Measurements from ENCODE around the gene ACOT9.
A peak's percentile ranks its signal among the peaks of the same experiment; 100 is the strongest.

Gene ACOT9

GRCh38 chrX:23742697-23743622 lies at the start of gene ACOT9:
Gene ACOT9, minus strand, starts transcription at chrX:23743276. Its CDS starts 132 bp downstream, at chrX:23743144.
- peak within 1 kb of the TSS; percentile 88 for H3K27ac ChIP-seq (ENCODE audit: low read depth, low read length)
- H3K9ac ChIP-seq (ENCODE audit: low read length): peak within 1 kb of the TSS; percentile 78
- H3K4me1 ChIP-seq (ENCODE audit: insufficient read depth, low read length): peaks cover 8% of the 10 kb centered on the region
- peaks cover 0 to 7% of the 10 kb centered on the region in 2 donors for H3K27me3 ChIP-seq (ENCODE audit: control insufficient read depth in 1 of 2, insufficient read depth in 2 of 2, low read length in 2 of 2)
- H3K9me3 ChIP-seq (ENCODE audit: low read length): no peaks in the 10 kb centered on the region
- peak within 1 kb of the TSS; percentile 64 to 65 for H3K4me3 ChIP-seq (ENCODE audit: low read depth in 1 of 2, low read length in 2 of 2)
- no peaks in the 10 kb centered on the region for H3K36me3 ChIP-seq (ENCODE audit: insufficient read depth, low read length)

- H3K4me1 ChIP-seq (ENCODE audit: insufficient read depth, low read length): no peaks in the 10 kb centered on the region
- H3K36me3 ChIP-seq (ENCODE audit: insufficient read depth, low read length): no peaks in the 10 kb centered on the region
- no peaks in the 10 kb centered on the region for H3K9me3 ChIP-seq (ENCODE audit: low read length)
- H3K9ac ChIP-seq (ENCODE audit: low read length): no peak overlapping the region
- H3K27ac ChIP-seq (ENCODE audit: low read depth, low read length): no peak overlapping the region
- H3K27me3 ChIP-seq (ENCODE audit: control insufficient read depth in 1 of 2, insufficient read depth in 2 of 2, low read length in 2 of 2): no peaks in the 10 kb centered on the region
- no peak overlapping the region for H3K4me3 ChIP-seq (ENCODE audit: low read depth in 1 of 2, low read length in 2 of 2)
These were observed 47.0 kb upstream of the ACOT9 start for GRCh38 chrX:23790155-23790497.

- Histone ChIP-seq H3K4me1 (ENCODE audit: insufficient read depth, low read length) (no peaks in the 10 kb centered on the region), H3K9me3 (ENCODE audit: low read length) (no peaks in the 10 kb centered on the region), H3K27ac (ENCODE audit: low read depth, low read length) (no peak overlapping the region), H3K27me3 (ENCODE audit: control insufficient read depth in 1 of 2, insufficient read depth in 2 of 2, low read length in 2 of 2) (no peaks in the 10 kb centered on the region), H3K9ac (ENCODE audit: low read length) (no peak overlapping the region), H3K4me3 (ENCODE audit: low read depth in 1 of 2, low read length in 2 of 2) (no peak overlapping the region), H3K36me3 (ENCODE audit: insufficient read depth, low read length) (no peaks in the 10 kb centered on the region)
These were observed 46.5 kb upstream of the ACOT9 start for GRCh38 chrX:23789386-23790154.

GRCh38 chrX:23788946-23789345 lies 45.9 kb upstream of the ACOT9 start:
- Histone ChIP-seq H3K4me1 (ENCODE audit: insufficient read depth, low read length) (no peaks in the 10 kb centered on the region), H3K4me3 (ENCODE audit: low read depth in 1 of 2, low read length in 2 of 2) (no peak overlapping the region), H3K27ac (ENCODE audit: low read depth, low read length) (no peak overlapping the region), H3K36me3 (ENCODE audit: insufficient read depth, low read length) (no peaks in the 10 kb centered on the region), H3K27me3 (ENCODE audit: control insufficient read depth in 1 of 2, insufficient read depth in 2 of 2, low read length in 2 of 2) (no peaks in the 10 kb centered on the region), H3K9ac (ENCODE audit: low read length) (no peak overlapping the region), H3K9me3 (ENCODE audit: low read length) (no peaks in the 10 kb centered on the region)

- H3K4me1 ChIP-seq (ENCODE audit: insufficient read depth, low read length): no peaks in the 10 kb centered on the region
- no peak overlapping the region for H3K27ac ChIP-seq (ENCODE audit: low read depth, low read length)
- H3K27me3 ChIP-seq (ENCODE audit: control insufficient read depth in 1 of 2, insufficient read depth in 2 of 2, low read length in 2 of 2): no peaks in the 10 kb centered on the region
- no peaks in the 10 kb centered on the region for H3K36me3 ChIP-seq (ENCODE audit: insufficient read depth, low read length)
- H3K4me3 ChIP-seq (ENCODE audit: low read depth in 1 of 2, low read length in 2 of 2): no peak overlapping the region
- no peaks in the 10 kb centered on the region for H3K9me3 ChIP-seq (ENCODE audit: low read length)
- no peak overlapping the region for H3K9ac ChIP-seq (ENCODE audit: low read length)
These were observed 45.4 kb upstream of the ACOT9 start for GRCh38 chrX:23788521-23788920.

- H3K27ac ChIP-seq (ENCODE audit: low read depth, low read length): no peak overlapping the region
- H3K4me3 ChIP-seq (ENCODE audit: low read depth in 1 of 2, low read length in 2 of 2): no peak overlapping the region
- H3K36me3 ChIP-seq (ENCODE audit: insufficient read depth, low read length): no peaks in the 10 kb centered on the region
- no peak overlapping the region for H3K9ac ChIP-seq (ENCODE audit: low read length)
- no peaks in the 10 kb centered on the region for H3K4me1 ChIP-seq (ENCODE audit: insufficient read depth, low read length)
- no peaks in the 10 kb centered on the region for H3K9me3 ChIP-seq (ENCODE audit: low read length)
- H3K27me3 ChIP-seq (ENCODE audit: control insufficient read depth in 1 of 2, insufficient read depth in 2 of 2, low read length in 2 of 2): no peaks in the 10 kb centered on the region
These were observed 44.7 kb upstream of the ACOT9 start for GRCh38 chrX:23787745-23788118.

GRCh38 chrX:23786268-23786815 lies 43.3 kb upstream of the ACOT9 start:
- no peaks in the 10 kb centered on the region for H3K27me3 ChIP-seq (ENCODE audit: control insufficient read depth in 1 of 2, insufficient read depth in 2 of 2, low read length in 2 of 2)
- H3K9ac ChIP-seq (ENCODE audit: low read length): no peak overlapping the region
- no peak overlapping the region for H3K27ac ChIP-seq (ENCODE audit: low read depth, low read length)
- no peaks in the 10 kb centered on the region for H3K36me3 ChIP-seq (ENCODE audit: insufficient read depth, low read length)
- H3K4me1 ChIP-seq (ENCODE audit: insufficient read depth, low read length): no peaks in the 10 kb centered on the region
- no peaks in the 10 kb centered on the region for H3K9me3 ChIP-seq (ENCODE audit: low read length)
- H3K4me3 ChIP-seq (ENCODE audit: low read depth in 1 of 2, low read length in 2 of 2): no peak overlapping the region

GRCh38 chrX:23785580-23785979 lies 42.5 kb upstream of the ACOT9 start:
- peak overlapping the region in 1 of 2 donors; percentile 4 for H3K4me3 ChIP-seq (ENCODE audit: low read depth in 1 of 2, low read length in 2 of 2)
- no peaks in the 10 kb centered on the region for H3K36me3 ChIP-seq (ENCODE audit: insufficient read depth, low read length)
- no peaks in the 10 kb centered on the region for H3K4me1 ChIP-seq (ENCODE audit: insufficient read depth, low read length)
- no peaks in the 10 kb centered on the region for H3K27me3 ChIP-seq (ENCODE audit: control insufficient read depth in 1 of 2, insufficient read depth in 2 of 2, low read length in 2 of 2)
- H3K27ac ChIP-seq (ENCODE audit: low read depth, low read length): no peak overlapping the region
- H3K9me3 ChIP-seq (ENCODE audit: low read length): no peaks in the 10 kb centered on the region
- no peak overlapping the region for H3K9ac ChIP-seq (ENCODE audit: low read length)

GRCh38 chrX:23784470-23785331 lies 41.6 kb upstream of the ACOT9 start:
- H3K4me1 ChIP-seq (ENCODE audit: insufficient read depth, low read length): no peaks in the 10 kb centered on the region
- peak overlapping the region; percentile 59 for H3K9ac ChIP-seq (ENCODE audit: low read length)
- peak overlapping the region; percentile 50 for H3K27ac ChIP-seq (ENCODE audit: low read depth, low read length)
- no peaks in the 10 kb centered on the region for H3K27me3 ChIP-seq (ENCODE audit: control insufficient read depth in 1 of 2, insufficient read depth in 2 of 2, low read length in 2 of 2)
- H3K4me3 ChIP-seq (ENCODE audit: low read depth in 1 of 2, low read length in 2 of 2): peak overlapping the region; percentile 59 to 71
- no peaks in the 10 kb centered on the region for H3K9me3 ChIP-seq (ENCODE audit: low read length)
- H3K36me3 ChIP-seq (ENCODE audit: insufficient read depth, low read length): no peaks in the 10 kb centered on the region

GRCh38 chrX:23783589-23784469 lies 40.8 kb upstream of the ACOT9 start:
- no peaks in the 10 kb centered on the region for H3K27me3 ChIP-seq (ENCODE audit: control insufficient read depth in 1 of 2, insufficient read depth in 2 of 2, low read length in 2 of 2)
- H3K9ac ChIP-seq (ENCODE audit: low read length): peak overlapping the region; percentile 59
- H3K9me3 ChIP-seq (ENCODE audit: low read length): no peaks in the 10 kb centered on the region
- H3K4me1 ChIP-seq (ENCODE audit: insufficient read depth, low read length): no peaks in the 10 kb centered on the region
- H3K4me3 ChIP-seq (ENCODE audit: low read depth in 1 of 2, low read length in 2 of 2): peak overlapping the region; percentile 59 to 71
- H3K27ac ChIP-seq (ENCODE audit: low read depth, low read length): peak overlapping the region; percentile 50
- H3K36me3 ChIP-seq (ENCODE audit: insufficient read depth, low read length): no peaks in the 10 kb centered on the region
